Osteocyte (in vitro differentiated cells): ENCODE data around the gene CYP27C1. TPM values are rescaled to one million over a fixed set of nuclear protein-coding genes. Genes with fewer than 3 reads are reported as not detected.
A peak's percentile ranks its signal among the peaks of the same experiment; 100 is the strongest.

Experiments used
- DNase-seq: peaks from one replicate; pipeline ENCODE4 v3.0.0; 2021; ENCODE audit warnings: mixed read lengths; ENCODE audit not compliant: unreplicated experiment; ENCODE audit errors: extremely low spot score
- H3K27ac Mint-ChIP-seq: one replicate; pipeline ENCODE4 v1.8.0; 2021; ENCODE audit warnings: mild to moderate bottlenecking, mixed read lengths; ENCODE audit not compliant: unreplicated experiment
- H3K27me3 Mint-ChIP-seq: one replicate; pipeline ENCODE4 v1.8.0; 2021; ENCODE audit warnings: mixed read lengths; ENCODE audit not compliant: unreplicated experiment
- H3K36me3 Mint-ChIP-seq: one replicate; pipeline ENCODE4 v1.8.0; 2021; ENCODE audit warnings: mixed read lengths; ENCODE audit not compliant: unreplicated experiment
- H3K4me1 Mint-ChIP-seq: one replicate; pipeline ENCODE4 v1.8.0; 2021; ENCODE audit warnings: mixed read lengths; ENCODE audit not compliant: unreplicated experiment
- H3K4me3 Mint-ChIP-seq: one replicate; pipeline ENCODE4 v1.8.0; 2021; ENCODE audit warnings: mild to moderate bottlenecking, moderate library complexity, mixed read lengths; ENCODE audit not compliant: unreplicated experiment
- H3K9me3 Mint-ChIP-seq: one replicate; pipeline ENCODE4 v1.8.0; 2021; ENCODE audit warnings: mixed read lengths; ENCODE audit not compliant: unreplicated experiment
- long read RNA-seq: library from polyadenylated mRNA; unstranded; transcript quantifications from one replicate; pipeline ENCODE4 v2.0.0, GENCODE V29; 2021
- total RNA-seq: library from RNA; stranded (reverse); gene quantifications from 2 replicates; pipeline ENCODE4 v1.2.1, GENCODE V29; 2021
- TF ChIP-seq, protein P1 (sequence below): fragments of 200-600 bp; sonication (generic); IDR thresholded peaks from 2 replicates; pipeline ENCODE4 v1.5.0; 2021; ENCODE audit warnings: antibody characterized with exemption, mild to moderate bottlenecking, moderate library complexity

Gene CYP27C1, protein sequence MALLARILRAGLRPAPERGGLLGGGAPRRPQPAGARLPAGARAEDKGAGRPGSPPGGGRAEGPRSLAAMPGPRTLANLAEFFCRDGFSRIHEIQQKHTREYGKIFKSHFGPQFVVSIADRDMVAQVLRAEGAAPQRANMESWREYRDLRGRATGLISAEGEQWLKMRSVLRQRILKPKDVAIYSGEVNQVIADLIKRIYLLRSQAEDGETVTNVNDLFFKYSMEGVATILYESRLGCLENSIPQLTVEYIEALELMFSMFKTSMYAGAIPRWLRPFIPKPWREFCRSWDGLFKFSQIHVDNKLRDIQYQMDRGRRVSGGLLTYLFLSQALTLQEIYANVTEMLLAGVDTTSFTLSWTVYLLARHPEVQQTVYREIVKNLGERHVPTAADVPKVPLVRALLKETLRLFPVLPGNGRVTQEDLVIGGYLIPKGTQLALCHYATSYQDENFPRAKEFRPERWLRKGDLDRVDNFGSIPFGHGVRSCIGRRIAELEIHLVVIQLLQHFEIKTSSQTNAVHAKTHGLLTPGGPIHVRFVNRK
- total RNA-seq: 21.9 and 24.9 TPM in 2 replicates
- long read RNA-seq, partial matches to known transcripts: 3 of 15 reads
- long read RNA-seq, other reads (novel, unspliced or antisense): 12 of 15 reads

DNA sequence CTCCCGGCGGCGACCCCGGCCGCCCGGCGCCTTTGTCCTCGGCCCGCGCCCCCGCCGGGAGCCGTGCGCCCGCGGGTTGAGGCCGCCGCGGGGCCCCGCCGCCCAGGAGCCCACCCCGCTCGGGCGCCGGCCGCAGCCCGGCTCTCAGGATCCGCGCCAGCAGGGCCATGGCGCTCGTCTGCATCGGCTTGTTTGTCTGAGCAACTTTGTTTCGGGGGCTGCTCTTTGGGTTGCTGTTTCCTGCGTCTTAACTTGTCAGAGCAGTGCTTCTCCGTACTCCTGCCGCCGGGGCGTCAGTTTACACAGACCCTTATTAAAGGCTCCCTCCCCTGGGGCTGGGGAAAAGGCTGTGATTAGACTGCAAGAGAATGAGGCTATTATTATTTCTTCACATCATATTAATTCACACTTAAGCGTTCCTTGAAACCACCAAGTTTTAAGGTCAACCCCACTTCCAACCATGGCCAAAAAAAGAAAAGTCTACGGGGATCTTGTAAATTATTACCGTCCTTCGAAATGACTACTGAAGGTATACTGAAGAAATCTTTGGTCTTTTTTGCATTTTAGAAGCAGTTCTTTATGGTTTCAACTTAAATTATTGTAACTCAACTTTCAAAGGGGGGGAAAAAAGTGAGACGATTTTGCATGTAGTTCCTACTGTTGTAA lies at the start of gene CYP27C1:
Gene CYP27C1, minus strand, starts transcription at position 198 of the 666 bp plus-strand sequence. Its CDS starts 29 bp downstream, at position 169.
- no peaks in the 10 kb centered on the region for H3K27me3 Mint-ChIP-seq
- peaks cover 62% of the 10 kb centered on the region for H3K4me1 Mint-ChIP-seq
- peaks cover 2% of the 10 kb centered on the region for H3K36me3 Mint-ChIP-seq
- TF ChIP-seq, protein P1, sequence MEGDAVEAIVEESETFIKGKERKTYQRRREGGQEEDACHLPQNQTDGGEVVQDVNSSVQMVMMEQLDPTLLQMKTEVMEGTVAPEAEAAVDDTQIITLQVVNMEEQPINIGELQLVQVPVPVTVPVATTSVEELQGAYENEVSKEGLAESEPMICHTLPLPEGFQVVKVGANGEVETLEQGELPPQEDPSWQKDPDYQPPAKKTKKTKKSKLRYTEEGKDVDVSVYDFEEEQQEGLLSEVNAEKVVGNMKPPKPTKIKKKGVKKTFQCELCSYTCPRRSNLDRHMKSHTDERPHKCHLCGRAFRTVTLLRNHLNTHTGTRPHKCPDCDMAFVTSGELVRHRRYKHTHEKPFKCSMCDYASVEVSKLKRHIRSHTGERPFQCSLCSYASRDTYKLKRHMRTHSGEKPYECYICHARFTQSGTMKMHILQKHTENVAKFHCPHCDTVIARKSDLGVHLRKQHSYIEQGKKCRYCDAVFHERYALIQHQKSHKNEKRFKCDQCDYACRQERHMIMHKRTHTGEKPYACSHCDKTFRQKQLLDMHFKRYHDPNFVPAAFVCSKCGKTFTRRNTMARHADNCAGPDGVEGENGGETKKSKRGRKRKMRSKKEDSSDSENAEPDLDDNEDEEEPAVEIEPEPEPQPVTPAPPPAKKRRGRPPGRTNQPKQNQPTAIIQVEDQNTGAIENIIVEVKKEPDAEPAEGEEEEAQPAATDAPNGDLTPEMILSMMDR: no peak
- peak within 1 kb of the TSS; percentile 96 for H3K4me3 Mint-ChIP-seq
- H3K27ac Mint-ChIP-seq: peak within 1 kb of the TSS; percentile 98
- peaks cover 6% of the 10 kb centered on the region for H3K9me3 Mint-ChIP-seq
- DNase-seq: no peak

DNA sequence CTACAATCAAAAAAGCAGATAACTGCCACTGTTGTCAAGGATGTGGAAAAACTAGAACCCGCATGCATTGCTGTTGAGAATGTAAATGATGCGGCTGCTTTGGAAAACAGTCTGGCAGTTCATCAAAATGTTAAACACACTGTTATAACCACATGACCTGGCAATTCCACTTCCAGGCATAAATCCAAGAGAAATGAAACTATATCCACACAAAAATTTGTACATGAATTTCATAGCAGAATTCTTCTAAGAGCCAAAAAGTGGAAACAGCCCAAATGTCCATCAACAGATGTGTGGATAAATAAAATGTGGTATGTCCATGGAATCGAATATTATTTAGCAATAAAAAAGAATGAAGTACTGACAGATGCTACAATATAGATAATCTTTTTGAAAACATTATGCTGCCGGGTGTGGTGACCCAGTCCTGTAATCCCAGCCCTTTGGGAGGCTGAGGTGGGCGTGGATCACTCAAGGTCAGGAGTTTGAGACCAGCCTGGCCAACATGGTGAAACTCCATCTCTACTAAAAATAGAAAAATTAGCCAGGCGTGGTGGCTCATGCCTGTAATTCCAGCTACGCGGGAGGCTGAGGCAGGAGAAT lies 41.8 kb upstream of the CYP27C1 start:
- DNase-seq: no peak
- peaks cover 6% of the 10 kb centered on the region for H3K4me1 Mint-ChIP-seq
- H3K27ac Mint-ChIP-seq: no peak overlapping the region
- peaks cover 3% of the 10 kb centered on the region for H3K9me3 Mint-ChIP-seq
- TF ChIP-seq, protein P1: no peak
- no peak overlapping the region for H3K4me3 Mint-ChIP-seq
- H3K27me3 Mint-ChIP-seq: no peaks in the 10 kb centered on the region
- peaks cover 65% of the 10 kb centered on the region for H3K36me3 Mint-ChIP-seq

DNA sequence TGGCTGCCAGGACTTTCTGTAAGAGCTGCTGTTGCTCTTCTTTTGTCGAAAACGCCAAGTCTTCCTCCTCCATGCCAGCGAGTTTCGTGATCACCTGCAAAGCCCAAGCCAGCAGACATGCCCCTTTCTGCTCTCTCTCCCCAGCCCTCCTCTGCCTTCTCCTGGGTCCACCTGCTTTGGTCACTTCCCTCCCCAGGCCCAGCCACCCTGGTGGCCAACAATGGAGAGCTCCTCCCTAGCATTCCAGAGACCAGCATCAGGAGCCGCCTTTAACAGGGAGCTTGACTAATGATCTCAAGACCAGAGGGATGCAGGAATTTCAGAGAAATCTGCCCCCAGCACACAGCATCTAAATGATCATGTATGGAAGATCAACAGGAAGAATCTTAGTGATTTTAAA lies 39.3 kb upstream of the CYP27C1 start:
- Mint-ChIP-seq H3K36me3 (peaks cover 61% of the 10 kb centered on the region), H3K9me3 (peaks cover 3% of the 10 kb centered on the region), H3K4me1 (peaks cover 19% of the 10 kb centered on the region), H3K27ac (no peak overlapping the region), H3K4me3 (no peak overlapping the region), H3K27me3 (no peaks in the 10 kb centered on the region)
- TF ChIP-seq, protein P1: no peak
- no peak for DNase-seq

DNA sequence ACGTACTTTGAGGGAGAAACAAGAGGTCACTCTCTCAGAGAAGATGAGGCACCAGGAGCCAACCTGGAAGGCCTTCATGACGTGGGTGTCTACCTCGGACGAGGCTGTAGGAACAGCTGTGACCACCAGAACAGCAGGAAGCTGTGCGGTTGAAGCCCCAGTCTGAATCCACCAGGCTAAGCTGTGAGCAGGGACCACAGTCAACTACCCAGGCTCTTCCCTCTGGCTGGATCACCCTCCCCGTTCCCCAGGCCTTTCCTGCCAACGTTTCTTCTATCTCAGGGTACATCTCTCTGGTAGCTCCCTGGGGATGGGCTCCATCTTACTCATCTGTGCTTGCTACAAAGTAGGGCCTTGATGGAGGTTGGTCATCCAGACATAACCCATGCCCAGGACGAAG lies 36.8 kb upstream of the CYP27C1 start:
- H3K27ac Mint-ChIP-seq: no peak overlapping the region
- peaks cover 20% of the 10 kb centered on the region for H3K4me1 Mint-ChIP-seq
- TF ChIP-seq, protein P1: no peak
- no peak for DNase-seq
- peaks cover 48% of the 10 kb centered on the region for H3K36me3 Mint-ChIP-seq
- H3K9me3 Mint-ChIP-seq: no peaks in the 10 kb centered on the region
- H3K4me3 Mint-ChIP-seq: no peak overlapping the region
- H3K27me3 Mint-ChIP-seq: no peaks in the 10 kb centered on the region
